ENCODE results near the gene PCP4L1. TPM values are rescaled to one million over a fixed set of nuclear protein-coding genes. Genes with fewer than 3 reads are reported as not detected.

Gene PCP4L1
- total RNA-seq, 1 donor = not detected

DNA sequence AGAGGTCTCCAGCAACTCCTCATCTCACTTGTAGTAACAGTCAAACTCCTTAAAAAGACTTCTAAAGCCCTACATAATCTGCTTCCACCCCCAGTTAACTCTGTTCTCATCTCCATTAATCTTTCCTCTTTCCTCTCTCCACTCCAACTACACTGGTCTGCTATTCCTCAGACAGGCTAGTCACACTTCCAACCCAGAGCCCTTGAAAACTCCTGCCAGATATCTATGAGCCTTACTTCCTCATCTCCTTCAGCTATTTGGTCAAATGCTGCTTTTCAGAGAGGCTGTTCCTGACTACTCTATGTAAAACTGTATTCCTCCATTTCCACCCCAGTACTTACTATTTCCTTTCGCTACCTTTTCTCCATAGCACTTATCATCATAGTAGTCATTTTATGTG lies 24.4 kb downstream of the PCP4L1 start:
- no peaks in the 10 kb centered on the region for H3K9me3 ChIP-seq (ENCODE audit: low read depth, low read length)
- H3K27me3 ChIP-seq (ENCODE audit: insufficient read depth, low read length) = no peaks in the 10 kb centered on the region
- no peak overlapping the region for H3K4me3 ChIP-seq (ENCODE audit: low read length)
- H3K4me1 ChIP-seq (ENCODE audit: insufficient read depth, low read length) = no peaks in the 10 kb centered on the region

DNA sequence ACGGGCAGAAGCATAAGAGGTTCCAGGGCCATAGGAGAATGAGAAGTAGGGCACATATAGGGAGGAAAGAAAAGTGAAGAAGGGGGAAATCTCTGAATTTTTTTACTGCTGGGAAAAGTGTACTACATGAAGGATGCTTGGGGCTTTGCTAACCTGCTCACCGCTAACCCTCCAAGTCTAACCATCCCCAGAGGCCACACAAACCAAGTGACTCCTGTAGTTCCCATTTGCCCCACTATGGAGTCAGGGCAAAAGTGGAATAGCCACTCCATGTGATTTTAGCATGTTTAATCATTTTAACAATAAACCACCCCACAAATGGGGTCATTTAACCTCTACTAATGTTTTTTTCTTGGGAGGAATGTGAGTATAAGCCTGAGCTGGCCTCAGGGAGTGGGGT lies 26.6 kb downstream of the PCP4L1 start:
- Histone ChIP-seq H3K4me3 (ENCODE audit: low read length) (no peak overlapping the region), H3K4me1 (ENCODE audit: insufficient read depth, low read length) (no peaks in the 10 kb centered on the region), H3K9me3 (ENCODE audit: low read depth, low read length) (no peaks in the 10 kb centered on the region), H3K27me3 (ENCODE audit: insufficient read depth, low read length) (no peaks in the 10 kb centered on the region)

DNA sequence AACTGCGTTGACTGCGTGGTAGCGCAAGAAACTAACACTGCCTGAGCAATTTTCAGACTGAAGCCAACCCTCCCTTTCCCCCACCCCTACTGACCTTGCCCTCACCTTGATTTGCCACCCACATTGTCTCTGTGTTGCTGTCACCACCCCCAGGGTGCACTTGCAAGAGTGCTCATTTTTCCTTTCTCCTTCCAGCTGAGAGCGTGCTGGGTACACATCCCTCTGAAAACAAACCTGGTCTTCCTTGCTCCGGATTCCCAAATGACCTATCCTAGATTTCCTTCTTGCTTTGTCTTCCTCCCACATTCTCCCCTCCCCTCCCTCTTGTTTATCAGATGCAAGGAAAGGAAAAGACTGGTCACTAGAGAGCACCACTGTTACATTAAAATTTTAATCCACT lies 27.0 kb downstream of the PCP4L1 start:
- Histone ChIP-seq H3K4me3 (ENCODE audit: low read length) (no peak overlapping the region), H3K4me1 (ENCODE audit: insufficient read depth, low read length) (no peaks in the 10 kb centered on the region), H3K9me3 (ENCODE audit: low read depth, low read length) (no peaks in the 10 kb centered on the region), H3K27me3 (ENCODE audit: insufficient read depth, low read length) (no peaks in the 10 kb centered on the region)

DNA sequence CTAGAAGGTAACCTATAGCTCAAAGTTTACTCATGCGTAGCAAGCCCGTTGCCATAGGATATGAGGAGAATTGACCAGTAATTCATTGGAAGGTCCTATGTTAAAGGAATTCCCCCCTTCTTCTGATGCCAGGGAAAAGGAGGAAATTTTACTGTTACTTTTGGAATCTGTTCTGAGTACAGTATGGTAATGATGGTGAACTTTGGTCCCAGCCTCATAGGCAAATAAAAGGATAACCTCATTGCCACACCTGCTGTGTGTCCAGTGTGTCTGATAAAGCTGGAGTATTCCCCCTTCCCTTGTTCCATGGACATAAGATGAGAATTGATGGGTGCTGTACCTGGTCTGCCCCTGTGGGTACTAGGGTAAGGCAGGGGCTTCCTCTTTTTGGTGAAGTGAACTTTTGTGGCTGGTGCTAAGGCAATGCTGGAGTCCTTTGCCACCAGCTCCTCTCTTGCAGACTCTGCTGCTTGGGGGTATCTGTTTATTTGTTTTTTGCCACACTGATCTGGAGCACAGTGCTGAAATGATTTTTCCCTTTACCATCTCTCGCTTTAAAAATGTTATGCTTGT lies 29.0 kb downstream of the PCP4L1 start:
- no peak overlapping the region for H3K4me3 ChIP-seq (ENCODE audit: low read length)

DNA sequence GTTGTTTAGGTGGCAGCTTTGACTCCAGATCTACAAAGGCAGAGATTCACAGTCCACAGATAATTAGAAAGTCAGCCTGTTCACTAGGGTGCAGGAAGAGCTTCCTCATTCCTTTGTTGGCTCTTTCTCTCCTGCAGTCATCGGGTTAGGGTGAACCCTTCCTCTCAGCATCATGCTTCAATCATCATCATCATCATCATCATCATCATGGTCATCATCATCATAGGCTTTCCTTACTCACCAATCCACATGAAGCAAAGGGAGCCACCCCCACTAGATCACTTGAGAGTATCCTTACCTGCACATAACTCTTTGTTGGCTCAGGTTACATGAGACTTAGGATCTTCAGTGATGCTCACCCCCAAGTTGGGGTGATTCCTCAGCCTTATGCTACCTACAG lies 32.2 kb downstream of the PCP4L1 start:
- H3K27me3 ChIP-seq (ENCODE audit: insufficient read depth, low read length) = no peaks in the 10 kb centered on the region
- H3K9me3 ChIP-seq (ENCODE audit: low read depth, low read length) = no peaks in the 10 kb centered on the region
- no peak overlapping the region for H3K4me3 ChIP-seq (ENCODE audit: low read length)
- no peaks in the 10 kb centered on the region for H3K4me1 ChIP-seq (ENCODE audit: insufficient read depth, low read length)

More for the DNA sequence above, 29.0 kb downstream of the PCP4L1 start:
- H3K4me1 ChIP-seq (ENCODE audit: insufficient read depth, low read length) = no peaks in the 10 kb centered on the region
- no peaks in the 10 kb centered on the region for H3K27me3 ChIP-seq (ENCODE audit: insufficient read depth, low read length)
- no peaks in the 10 kb centered on the region for H3K9me3 ChIP-seq (ENCODE audit: low read depth, low read length)

DNA sequence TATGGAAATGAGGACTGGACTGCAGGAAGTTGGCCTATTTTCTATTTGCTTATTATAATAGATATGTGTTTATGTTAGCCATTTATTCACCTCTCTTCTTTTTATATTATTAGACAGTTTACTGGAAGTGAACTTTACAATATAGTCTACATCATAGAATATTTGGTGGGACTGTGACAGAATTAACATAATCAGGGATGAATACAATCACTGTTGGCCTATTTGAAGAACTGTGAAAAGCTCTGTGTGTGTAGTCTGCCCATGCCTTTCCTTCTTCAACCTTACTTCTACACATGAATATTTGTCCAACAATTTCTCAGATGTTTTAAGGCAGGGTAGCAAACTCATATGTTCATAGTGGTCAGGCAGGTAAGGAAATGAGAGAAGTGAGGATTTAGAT lies 38.9 kb downstream of the PCP4L1 start:
- Histone ChIP-seq H3K27me3 (ENCODE audit: insufficient read depth, low read length) (no peaks in the 10 kb centered on the region), H3K4me1 (ENCODE audit: insufficient read depth, low read length) (peaks cover 23% of the 10 kb centered on the region), H3K4me3 (ENCODE audit: low read length) (no peak overlapping the region), H3K9me3 (ENCODE audit: low read depth, low read length) (no peaks in the 10 kb centered on the region)

DNA sequence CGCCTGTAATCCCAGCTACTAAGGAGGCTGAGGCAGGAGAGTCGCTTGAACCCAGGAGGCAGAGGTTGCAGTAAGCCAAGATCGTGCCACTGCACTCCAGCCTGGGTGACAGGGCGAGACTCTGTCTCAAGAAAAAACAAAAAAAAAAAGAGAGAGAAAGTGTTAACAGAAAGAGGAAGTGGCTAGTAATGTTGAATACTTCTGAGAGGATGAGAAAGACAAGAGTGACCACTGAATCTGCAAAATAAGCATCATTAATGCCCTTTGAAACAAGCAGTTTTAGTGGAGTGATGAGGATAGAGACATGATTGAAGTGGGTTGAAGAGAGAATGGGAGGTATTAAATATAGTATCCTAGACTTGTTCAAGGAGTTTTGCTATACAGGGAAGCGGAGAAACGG lies 39.6 kb downstream of the PCP4L1 start:
- Histone ChIP-seq H3K27me3 (ENCODE audit: insufficient read depth, low read length) (no peaks in the 10 kb centered on the region), H3K4me3 (ENCODE audit: low read length) (no peak overlapping the region), H3K4me1 (ENCODE audit: insufficient read depth, low read length) (peaks cover 23% of the 10 kb centered on the region), H3K9me3 (ENCODE audit: low read depth, low read length) (no peaks in the 10 kb centered on the region)

DNA sequence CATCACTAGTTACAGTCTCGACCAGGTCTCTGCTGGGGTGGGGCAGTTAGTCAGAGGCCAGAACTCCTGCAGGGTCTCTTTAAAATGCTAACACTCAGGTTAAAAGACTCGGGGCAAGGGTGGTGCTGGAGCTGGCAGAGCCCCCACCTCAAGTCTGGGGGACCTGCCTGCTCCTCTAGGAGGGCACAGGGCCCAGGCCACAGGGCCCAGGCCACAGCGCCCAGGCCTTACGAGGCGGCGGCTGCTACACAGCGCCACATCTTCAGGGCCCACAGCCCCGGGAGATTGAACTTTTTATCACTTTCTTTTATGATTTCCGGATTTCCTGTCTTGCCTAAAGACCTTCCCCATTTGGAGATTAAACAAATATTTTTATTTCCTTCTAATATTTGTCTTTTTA lies 40.8 kb downstream of the PCP4L1 start:
- Histone ChIP-seq H3K4me1 (ENCODE audit: insufficient read depth, low read length) (peaks cover 29% of the 10 kb centered on the region), H3K27me3 (ENCODE audit: insufficient read depth, low read length) (no peaks in the 10 kb centered on the region), H3K9me3 (ENCODE audit: low read depth, low read length) (no peaks in the 10 kb centered on the region), H3K4me3 (ENCODE audit: low read length) (no peak overlapping the region)

DNA sequence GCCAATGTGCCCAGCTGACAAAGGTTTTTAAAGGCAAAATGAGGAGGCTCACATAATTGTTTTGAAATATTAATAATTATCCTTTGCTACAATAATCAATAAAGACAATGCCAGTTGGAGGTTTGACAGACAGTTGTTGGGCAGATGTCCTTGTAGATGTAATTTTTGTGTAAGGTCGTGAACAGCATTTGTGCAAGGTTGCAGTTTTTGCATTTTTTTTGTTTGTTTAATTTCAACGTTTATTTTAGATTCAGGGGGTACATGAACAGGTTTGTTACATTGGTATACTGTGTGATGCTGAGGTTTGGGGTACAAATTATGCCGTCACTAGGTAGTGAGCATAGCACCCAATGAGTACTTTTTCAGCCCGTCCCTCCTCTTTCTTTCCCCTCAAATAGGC lies 41.9 kb downstream of the PCP4L1 start:
- H3K27me3 ChIP-seq (ENCODE audit: insufficient read depth, low read length) = no peaks in the 10 kb centered on the region
- H3K9me3 ChIP-seq (ENCODE audit: low read depth, low read length) = no peaks in the 10 kb centered on the region
- H3K4me1 ChIP-seq (ENCODE audit: insufficient read depth, low read length) = peaks cover 40% of the 10 kb centered on the region
- H3K4me3 ChIP-seq (ENCODE audit: low read length) = no peak overlapping the region

DNA sequence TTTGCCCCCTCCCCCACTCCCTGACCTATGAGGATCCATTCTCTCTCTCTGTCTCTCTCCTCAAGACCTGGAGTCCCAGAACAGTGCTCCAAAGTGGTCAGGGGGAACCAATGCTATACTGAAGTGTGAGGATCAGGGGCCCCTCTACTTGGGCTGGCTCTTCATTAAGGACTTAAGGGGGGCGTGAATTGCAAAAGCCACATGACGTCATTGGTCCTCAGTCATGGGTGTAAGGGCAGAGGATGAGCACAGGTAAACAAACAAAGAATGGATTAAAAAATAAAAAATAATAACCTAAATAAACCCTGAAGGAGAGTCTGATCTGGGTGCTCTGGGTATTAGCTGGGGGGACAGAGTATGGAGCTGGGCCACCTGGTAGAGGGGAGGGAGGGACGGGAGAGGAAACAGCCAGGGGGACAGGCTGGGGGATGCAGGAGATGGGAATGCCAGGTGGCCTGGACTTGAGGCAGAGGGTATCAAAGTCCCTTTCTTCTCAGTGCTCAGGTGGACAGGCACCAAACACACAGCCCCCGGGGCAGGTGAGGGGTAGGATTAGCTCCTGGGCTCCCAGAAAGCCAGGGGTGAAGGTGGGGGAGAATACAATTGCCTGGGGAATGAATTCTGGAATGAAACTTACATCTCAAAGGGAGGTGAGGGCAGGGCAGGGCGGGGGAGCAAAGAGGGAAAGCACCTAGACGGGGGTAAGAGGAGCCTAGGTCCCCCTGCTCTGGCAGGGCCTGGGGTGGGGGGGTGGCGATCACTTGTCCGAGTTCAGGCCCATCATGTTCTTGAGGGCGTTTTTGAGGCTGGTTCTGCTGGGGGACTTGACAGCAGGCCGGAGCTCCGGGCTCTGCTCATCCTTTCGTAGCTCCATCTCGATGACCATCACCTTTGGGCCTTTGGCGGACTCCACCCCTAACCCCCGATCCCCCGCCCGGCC lies 46.7 kb downstream of the PCP4L1 start:
- Histone ChIP-seq H3K9me3 (ENCODE audit: low read depth, low read length) (no peaks in the 10 kb centered on the region), H3K27me3 (ENCODE audit: insufficient read depth, low read length) (no peaks in the 10 kb centered on the region), H3K4me3 (ENCODE audit: low read length) (peak overlapping the region; percentile 67), H3K4me1 (ENCODE audit: insufficient read depth, low read length) (peaks cover 32% of the 10 kb centered on the region)

DNA sequence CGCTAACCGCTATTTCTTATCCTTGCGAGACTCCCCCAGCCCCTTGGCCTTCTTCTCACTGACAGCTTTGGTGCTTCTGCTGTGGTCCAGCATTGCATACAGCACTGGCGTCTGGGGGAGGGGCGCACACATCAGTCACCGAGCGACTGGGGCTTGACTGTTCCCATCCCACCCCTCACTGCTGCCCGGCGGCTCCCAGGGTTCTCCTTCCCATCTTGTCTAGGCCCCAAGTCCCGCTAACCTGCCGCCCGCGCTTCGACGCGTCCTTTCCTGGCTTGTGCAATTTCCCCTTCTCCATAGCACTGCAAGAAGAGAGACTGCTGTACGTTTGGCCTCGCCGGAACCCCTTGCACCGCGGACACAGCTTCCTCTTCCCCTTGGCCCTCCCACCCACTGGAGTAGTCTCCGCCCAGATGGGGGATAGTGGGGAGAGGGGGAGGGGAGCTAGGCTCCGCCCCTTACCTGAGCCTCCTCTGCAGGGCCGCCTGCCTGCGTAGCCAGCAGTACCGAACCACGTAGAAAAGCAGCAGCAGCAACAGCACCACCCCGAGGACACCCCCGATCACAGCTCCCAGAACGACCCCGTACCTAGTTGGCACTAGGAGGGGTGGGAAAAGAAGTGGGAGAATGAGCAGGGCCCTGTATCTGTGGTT lies 47.4 kb downstream of the PCP4L1 start:
- peak overlapping the region; percentile 67 for H3K4me3 ChIP-seq (ENCODE audit: low read length)
- H3K9me3 ChIP-seq (ENCODE audit: low read depth, low read length) = no peaks in the 10 kb centered on the region
- H3K4me1 ChIP-seq (ENCODE audit: insufficient read depth, low read length) = peaks cover 32% of the 10 kb centered on the region
- H3K27me3 ChIP-seq (ENCODE audit: insufficient read depth, low read length) = no peaks in the 10 kb centered on the region

DNA sequence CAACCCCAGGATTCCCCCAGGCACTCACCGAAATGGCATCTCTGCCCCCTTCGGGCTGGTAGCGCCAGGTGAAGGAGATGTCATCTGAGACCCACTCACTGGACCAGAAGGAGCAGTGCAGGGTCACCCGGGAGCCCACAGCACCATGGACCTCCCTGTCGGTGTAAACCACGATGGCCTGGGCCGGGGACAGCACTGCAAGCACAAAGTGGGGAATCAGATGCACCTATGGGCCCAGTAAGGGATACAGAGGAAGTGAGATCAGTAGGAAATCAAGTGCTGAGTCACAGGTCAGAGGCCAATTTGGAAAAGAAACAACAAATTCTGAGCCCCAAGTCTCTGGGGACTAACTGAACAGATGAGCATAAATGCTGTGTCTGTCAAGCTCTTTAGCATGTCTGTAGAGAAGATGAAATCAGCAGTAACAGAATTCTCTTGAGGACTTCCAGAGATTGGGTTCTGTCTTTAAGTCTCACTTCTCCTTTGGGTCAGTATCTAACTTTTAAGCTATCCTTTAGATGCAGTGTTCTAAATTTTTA lies 48.8 kb downstream of the PCP4L1 start:
- Histone ChIP-seq H3K4me1 (ENCODE audit: insufficient read depth, low read length) (peaks cover 32% of the 10 kb centered on the region), H3K4me3 (ENCODE audit: low read length) (no peak overlapping the region)

DNA sequence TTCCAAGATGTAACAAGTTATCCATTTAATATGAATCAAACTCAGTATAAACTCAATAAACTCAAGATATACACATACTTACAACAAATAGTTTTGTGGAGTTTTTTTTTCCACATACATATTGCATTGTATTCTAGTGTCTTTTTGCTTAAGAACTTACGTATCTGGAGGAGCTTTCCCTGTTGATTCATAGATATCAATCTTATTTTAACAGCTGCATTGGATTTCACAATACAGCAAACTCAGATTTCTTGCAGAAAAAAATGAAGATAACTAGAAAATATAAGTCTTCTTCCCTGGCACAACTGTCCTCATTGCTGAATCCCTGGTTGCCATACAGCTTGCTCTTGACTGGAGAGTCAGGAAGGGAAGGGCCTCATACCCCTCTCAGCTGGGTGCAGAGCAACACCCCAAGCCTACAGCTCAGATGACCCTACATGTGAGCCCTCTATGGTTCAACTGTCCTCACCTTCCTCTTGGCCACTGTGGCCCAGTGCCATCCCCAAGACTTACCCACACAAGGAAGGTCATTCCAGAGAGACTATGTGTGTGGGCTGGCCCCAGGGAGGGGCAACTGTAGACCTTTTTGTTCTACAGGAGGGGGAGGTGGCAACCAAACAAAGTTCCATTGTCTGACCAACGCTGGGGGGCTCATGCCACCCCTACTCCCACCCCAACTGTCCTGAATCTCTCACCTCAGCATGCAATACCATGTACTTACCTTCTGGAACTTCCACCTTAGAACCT lies 49.5 kb downstream of the PCP4L1 start:
- H3K9me3 ChIP-seq (ENCODE audit: low read depth, low read length) = no peaks in the 10 kb centered on the region
- H3K27me3 ChIP-seq (ENCODE audit: insufficient read depth, low read length) = no peaks in the 10 kb centered on the region
- peaks cover 32% of the 10 kb centered on the region for H3K4me1 ChIP-seq (ENCODE audit: insufficient read depth, low read length)
- H3K4me3 ChIP-seq (ENCODE audit: low read length) = no peak overlapping the region

More for the DNA sequence above, 48.8 kb downstream of the PCP4L1 start:
- Histone ChIP-seq H3K27me3 (ENCODE audit: insufficient read depth, low read length) (no peaks in the 10 kb centered on the region), H3K9me3 (ENCODE audit: low read depth, low read length) (no peaks in the 10 kb centered on the region)

DNA sequence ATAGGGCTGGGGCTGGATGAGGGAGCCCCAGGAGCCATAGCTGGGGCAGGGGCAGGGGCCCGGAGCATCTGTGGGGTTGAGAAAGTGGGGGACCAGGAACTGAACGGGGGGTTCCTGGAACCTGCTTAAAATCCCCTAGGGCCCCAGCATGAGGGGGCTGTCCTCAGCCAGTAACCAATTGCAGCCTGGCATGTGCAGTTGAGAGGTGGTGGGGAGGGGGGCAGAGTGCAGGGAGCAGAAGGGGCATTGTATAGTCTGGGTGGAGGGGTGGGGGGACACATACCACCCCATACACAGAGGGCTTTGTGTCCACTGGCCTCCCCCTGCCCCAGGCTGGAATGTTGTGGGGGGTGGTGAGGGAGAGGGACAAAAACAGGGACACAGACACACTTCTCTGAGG lies 51.3 kb downstream of the PCP4L1 start, which contains the start of gene MPZ:
MPZ (minus strand) TSS at position 101 of the 400 bp plus-strand sequence; CDS start at position 38, 63 bp downstream.
- Histone ChIP-seq H3K4me1 (ENCODE audit: insufficient read depth, low read length) (peaks cover 30% of the 10 kb centered on the region), H3K4me3 (ENCODE audit: low read length) (no peak within 1 kb of the TSS), H3K9me3 (ENCODE audit: low read depth, low read length) (no peaks in the 10 kb centered on the region), H3K27me3 (ENCODE audit: insufficient read depth, low read length) (no peaks in the 10 kb centered on the region)
